Esophagus muscularis mucosa (tissue), 3 donors: ENCODE measurements around the gene KRT13.

Experiments used
- POLR2A ChIP-seq: fragments of 450-650 bp; IDR thresholded peaks from one replicate; pipeline ENCODE4 v1.6.1; 2017; ENCODE audit warnings: antibody characterized with exemption, moderate library complexity, mild to moderate bottlenecking, low read depth
- POLR2AphosphoS5 ChIP-seq, 2 donors: sonication (generic); formaldehyde crosslinking; IDR thresholded peaks; one replicate each; pipeline ENCODE4 v1.6.1; 2017; ENCODE audit warnings: antibody characterized with exemption in 2 of 2
- TF ChIP-seq, protein P1 (sequence below), 3 experiments: fragments of 200-600 bp in 2 of 3; fragments of 450-650 bp in 1 of 3; sonication (generic) in 2 of 3; IDR thresholded peaks; one replicate each; pipeline ENCODE4 v1.5.1; 2017 to 2019; ENCODE audit warnings: antibody characterized with exemption in 3 of 3, mild to moderate bottlenecking in 2 of 3, moderate library complexity in 1 of 3

- TF ChIP-seq, protein P1, sequence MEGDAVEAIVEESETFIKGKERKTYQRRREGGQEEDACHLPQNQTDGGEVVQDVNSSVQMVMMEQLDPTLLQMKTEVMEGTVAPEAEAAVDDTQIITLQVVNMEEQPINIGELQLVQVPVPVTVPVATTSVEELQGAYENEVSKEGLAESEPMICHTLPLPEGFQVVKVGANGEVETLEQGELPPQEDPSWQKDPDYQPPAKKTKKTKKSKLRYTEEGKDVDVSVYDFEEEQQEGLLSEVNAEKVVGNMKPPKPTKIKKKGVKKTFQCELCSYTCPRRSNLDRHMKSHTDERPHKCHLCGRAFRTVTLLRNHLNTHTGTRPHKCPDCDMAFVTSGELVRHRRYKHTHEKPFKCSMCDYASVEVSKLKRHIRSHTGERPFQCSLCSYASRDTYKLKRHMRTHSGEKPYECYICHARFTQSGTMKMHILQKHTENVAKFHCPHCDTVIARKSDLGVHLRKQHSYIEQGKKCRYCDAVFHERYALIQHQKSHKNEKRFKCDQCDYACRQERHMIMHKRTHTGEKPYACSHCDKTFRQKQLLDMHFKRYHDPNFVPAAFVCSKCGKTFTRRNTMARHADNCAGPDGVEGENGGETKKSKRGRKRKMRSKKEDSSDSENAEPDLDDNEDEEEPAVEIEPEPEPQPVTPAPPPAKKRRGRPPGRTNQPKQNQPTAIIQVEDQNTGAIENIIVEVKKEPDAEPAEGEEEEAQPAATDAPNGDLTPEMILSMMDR (IDR thresholded peaks at IDR 0.05), result no peak
- TF ChIP-seq POLR2AphosphoS5 (IDR thresholded peaks at IDR 0.05) (no peak), POLR2A (no peak)
Measured at GRCh38 chr17:41545829-41546410, 40.5 kb upstream of the KRT13 start.
